ENCODE results near the gene PRSS27. TPM values are rescaled to one million over a fixed set of nuclear protein-coding genes. Genes with fewer than 3 reads are reported as not detected.

The PRSS27 gene
- total and polyA plus RNA-seq, 2 of the 8 experiments (the other 6 are each of a cell fraction or from before 2014, with no cell fraction given) = 1.3 to 7.5 TPM

DNA sequence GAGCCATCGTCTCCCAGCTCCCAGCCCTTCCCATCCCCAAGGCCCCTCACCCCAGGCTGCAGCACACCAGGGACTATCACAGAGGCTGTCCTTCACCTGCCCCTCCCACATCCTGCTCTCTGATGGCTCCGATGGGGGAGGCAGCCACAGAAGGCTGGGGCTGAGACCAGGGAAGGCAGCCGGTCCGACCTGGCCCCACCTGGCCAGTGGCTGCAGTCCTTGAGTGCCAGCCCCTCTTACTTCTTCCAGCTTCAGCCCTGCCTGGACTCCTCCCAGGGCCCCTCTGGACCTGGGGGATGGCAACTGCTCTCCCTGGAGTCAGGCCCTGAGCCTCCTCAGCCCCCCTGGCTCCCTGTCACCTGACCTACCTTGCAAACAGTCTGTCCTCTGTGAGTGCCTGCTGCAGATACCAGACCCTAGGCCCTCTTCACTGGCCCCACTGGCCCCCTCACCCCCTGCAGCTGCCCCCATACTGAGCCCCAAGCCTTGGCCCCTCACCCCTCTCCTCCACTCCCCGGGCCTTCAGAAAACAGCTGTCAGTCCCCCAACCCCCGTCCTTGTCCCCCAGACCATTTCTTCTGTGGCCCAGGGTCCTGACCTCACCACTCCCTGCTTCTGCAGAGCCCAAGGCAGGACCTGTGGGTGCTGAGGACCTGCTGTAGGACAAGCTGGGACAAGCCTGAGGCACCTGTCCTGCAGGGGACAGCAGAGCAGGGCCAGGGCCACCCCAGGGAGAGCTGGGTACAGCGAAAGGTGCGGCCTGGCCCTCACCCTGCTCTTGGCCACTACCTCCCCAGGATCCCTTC, 19.8 kb upstream of the PRSS27 start:
- H3K27ac ChIP-seq (ENCODE audit: low read depth, low read length) = no peak overlapping the region
- H3K56ac ChIP-seq (replicated peaks; ENCODE audit: insufficient read length, low read depth, low read length) = no peak overlapping the region
- no peak overlapping the region for H3K18ac ChIP-seq (ENCODE audit: extremely low read depth, low read length)
- no peaks in the 10 kb centered on the region for H3K79me2 ChIP-seq (ENCODE audit: control insufficient read depth in 1 of 2, insufficient read depth in 2 of 2, low read length in 2 of 2)
- 85% methylated on average over 7 of the region's 8 CpGs; no CpG with 5 or more reads in 1 of the 2 experiments for WGBS, 2 experiments (ENCODE audit: extremely low coverage in 1 of 2, insufficient coverage in 1 of 2, insufficient read length in 1 of 2, insufficient replicate concordance in 2 of 2, low coverage in 1 of 2, low lambda C conversion rate in 2 of 2, missing lambda C conversion rate in 1 of 2)
- H2BK20ac ChIP-seq (ENCODE audit: low read length) = no peak overlapping the region
- no peak overlapping the region for H3K4ac ChIP-seq (replicated peaks; ENCODE audit: insufficient read length, low read depth, low read length)
- no peak overlapping the region for H3K23ac ChIP-seq (ENCODE audit: insufficient read length)
- no peak overlapping the region; the same call in 1 of the 2 replicates for H2BK12ac ChIP-seq (ENCODE audit: low read depth, low read length)
- FAIRE-seq (no peak), DNase-seq (ENCODE audit: low read depth in 1 of 2, low spot score in 2 of 2) (no peak)
- H3K4me2 ChIP-seq (ENCODE audit: insufficient read depth in 1 of 2, low read depth in 2 of 2, low read length in 2 of 2) = no peak overlapping the region
- H3K14ac ChIP-seq (ENCODE audit: insufficient read length) = no peak overlapping the region
- H2BK120ac ChIP-seq (replicated peaks; ENCODE audit: low read depth, low read length) = no peak overlapping the region
- ChIA-PET POLR2A (ENCODE audit: partially characterized antibody) (interaction anchor here (1.0 to 8.0 kb wide), 7 partner anchors 9 to 33 kb away, joined by 3 to 96 read pairs (median 5); partner anchors contain the start of genes PRSS27 and SRRM2), CTCF (ENCODE audit: partially characterized antibody) (interaction anchor here (0.6 kb wide), 1 partner anchor 10 kb away, joined by 3 read pairs; no protein-coding TSS in a partner anchor)
- H3K4me3 ChIP-seq (ENCODE audit: extremely low read depth in 1 of 4, insufficient read depth in 2 of 4, low read depth in 3 of 4, low read length in 4 of 4) = no peak overlapping the region
- H2BK15ac ChIP-seq (ENCODE audit: low read length) = no peak overlapping the region
- peaks cover 0 to 1% of the 10 kb centered on the region in 2 experiments for H4K20me1 ChIP-seq (replicated peaks in 1 of 2; ENCODE audit: control insufficient read depth in 1 of 2, insufficient read depth in 2 of 2, low read length in 2 of 2)
- no peaks in the 10 kb centered on the region for H3K9me3 ChIP-seq (ENCODE audit: insufficient read depth in 2 of 2, low read depth in 1 of 2, low read length in 1 of 2)
- peaks cover 0 to 3% (median 0%) of the 10 kb centered on the region in 4 experiments; a peak in 4 of 7 replicates for H3K4me1 ChIP-seq (replicated peaks in 1 of 4; ENCODE audit: control insufficient read depth in 3 of 4, insufficient read depth in 4 of 4, low read length in 3 of 4)
- H3K36me3 ChIP-seq (ENCODE audit: control insufficient read depth in 2 of 4, insufficient read depth in 4 of 4, low read length in 3 of 4) = no peaks in the 10 kb centered on the region
- no peaks in the 10 kb centered on the region for H3K23me2 ChIP-seq (ENCODE audit: low read depth, low read length)
- H4K91ac ChIP-seq (replicated peaks; ENCODE audit: insufficient read length, low read length) = no peak overlapping the region
- no peak overlapping the region; the same call in 1 of the 2 replicates for H2BK5ac ChIP-seq (ENCODE audit: low read depth, low read length)
- no peak overlapping the region for H4K5ac ChIP-seq (ENCODE audit: insufficient read length, low read depth, low read length)
- no peak overlapping the region for H2AK5ac ChIP-seq (ENCODE audit: low read depth, low read length)
- no peaks in the 10 kb centered on the region for H3K27me3 ChIP-seq (replicated peaks in 1 of 4; ENCODE audit: control insufficient read depth in 3 of 4, extremely low read depth in 1 of 4, insufficient read depth in 3 of 4, low read length in 3 of 4)
- no peak overlapping the region for H2AFZ ChIP-seq (ENCODE audit: low read length)
- H4K8ac ChIP-seq (ENCODE audit: extremely low read depth, insufficient read depth, low read length) = peak overlapping the region; percentile 45; the same call in 1 of the 2 replicates
- H3K9ac ChIP-seq (replicated peaks in 1 of 4; ENCODE audit: extremely low read depth in 1 of 4, low read depth in 3 of 4, low read length in 3 of 4) = no peak overlapping the region
- H3K79me1 ChIP-seq (ENCODE audit: low read depth, low read length) = no peaks in the 10 kb centered on the region
- no peak for TF ChIP-seq CHD2 (IDR thresholded peaks at IDR 0.05; ENCODE audit: low read length)
- no peak for TF ChIP-seq HDAC2 (IDR thresholded peaks at IDR 0.05; ENCODE audit: borderline replicate concordance in 1 of 2, low read depth in 2 of 2, low read length in 2 of 2)
- TF ChIP-seq EGR1 (IDR thresholded peaks at IDR 0.05; ENCODE audit: borderline replicate concordance, low read depth, low read length) = no peak
- TF ChIP-seq YY1 (IDR thresholded peaks at IDR 0.05; ENCODE audit: low read depth, low read length) = no peak
- TF ChIP-seq TBP (IDR thresholded peaks at IDR 0.05; ENCODE audit: low read depth, low read length) = no peak
